Measurements from ENCODE around the gene TREX2.
"Not testable (repeated sequence)": the region's sequence is repeated elsewhere in the genome, so short reads cannot be mapped to it uniquely, and the experiment has no call there.

The TREX2 gene

GRCh38 chrX:153407736-153408135 is 38.1 kb downstream of the TREX2 start:
- DNase-seq (ENCODE audit: low spot score): no peak

- DNase-seq (ENCODE audit: low spot score): no peak
Observed at GRCh38 chrX:153406903-153407302, 39.0 kb downstream of the TREX2 start.

DNA sequence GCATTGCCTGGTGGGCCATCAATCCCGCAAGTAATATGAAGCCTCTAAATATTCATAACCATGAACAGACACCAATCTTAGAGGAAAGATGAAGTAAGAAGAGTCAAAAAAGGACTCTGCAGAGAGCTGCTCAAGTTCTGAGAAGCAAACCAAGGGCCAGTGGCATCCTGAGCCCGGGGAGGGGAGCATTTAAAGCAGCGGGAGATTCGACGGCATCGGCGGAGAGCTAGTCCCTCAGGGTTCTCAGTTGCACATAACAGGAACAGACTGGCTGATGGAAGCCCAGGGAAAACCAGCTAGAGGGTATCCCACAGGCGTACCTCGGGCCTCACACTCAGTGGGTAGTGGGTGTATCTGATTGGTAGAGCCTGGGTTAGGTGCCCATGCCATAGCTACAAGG is 39.8 kb downstream of the TREX2 start:
- DNase-seq (ENCODE audit: low spot score): no peak

DNA sequence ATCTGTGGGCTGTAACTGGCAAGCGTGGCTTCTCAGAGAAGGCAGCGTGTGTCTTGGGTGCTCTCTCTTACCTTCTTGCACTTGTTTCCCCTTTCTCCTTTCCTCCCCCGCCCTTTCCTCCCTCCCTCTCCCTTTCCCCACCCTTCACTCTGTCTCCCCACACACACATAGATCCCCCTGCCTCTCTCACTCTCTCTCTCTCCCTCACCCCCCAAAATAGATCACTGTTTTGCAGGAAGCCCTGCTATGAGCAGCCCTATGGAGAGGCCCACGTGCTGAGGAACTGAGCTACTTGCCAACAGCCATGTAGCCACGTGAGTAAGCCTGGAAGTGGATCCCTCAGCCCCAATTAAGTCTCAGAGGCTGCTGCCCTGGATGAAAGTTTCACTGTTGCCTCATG is 40.4 kb downstream of the TREX2 start:
- DNase-seq (ENCODE audit: low spot score): no peak

- DNase-seq (ENCODE audit: low spot score): not testable (repeated sequence)
Observed at GRCh38 chrX:153404333-153404732, 41.5 kb downstream of the TREX2 start.

DNA sequence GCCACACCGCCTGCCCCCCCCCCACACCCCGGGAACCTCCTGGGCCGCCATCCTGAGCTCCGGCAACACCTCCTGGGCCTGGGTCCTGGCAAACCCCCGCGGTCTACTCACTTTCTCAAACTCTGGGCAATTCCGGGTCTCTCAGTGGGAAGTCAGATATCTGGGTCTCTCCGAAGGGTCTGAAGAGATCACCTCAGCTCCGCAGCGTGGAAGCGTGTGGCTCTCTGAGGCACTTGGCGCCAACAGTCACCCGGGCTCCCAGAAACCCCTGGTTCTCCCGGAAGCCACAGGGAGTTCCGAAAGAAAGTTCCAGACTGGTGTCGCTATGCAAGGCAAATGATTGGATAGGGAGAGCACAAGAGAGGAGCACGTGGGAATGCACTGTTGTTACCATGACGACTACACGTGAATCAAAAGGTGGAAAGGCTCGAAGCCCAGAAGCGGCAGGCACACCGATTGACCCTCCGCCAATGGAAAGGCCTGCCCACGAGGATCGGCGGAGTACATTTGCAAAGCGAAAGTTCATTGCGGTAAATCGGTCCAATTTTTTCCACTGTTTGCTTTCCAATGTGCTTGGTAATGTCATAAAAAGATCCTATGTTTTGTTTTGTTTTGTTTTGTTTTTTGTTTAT is 44.6 kb downstream of the TREX2 start, which contains the start of gene PNMA6E:
PNMA6E (minus strand) TSS at position 218 of the 632 bp plus-strand sequence. CDS start 2,501 bp downstream, outside the sequence.
- no peak for DNase-seq (ENCODE audit: low spot score)

DNA sequence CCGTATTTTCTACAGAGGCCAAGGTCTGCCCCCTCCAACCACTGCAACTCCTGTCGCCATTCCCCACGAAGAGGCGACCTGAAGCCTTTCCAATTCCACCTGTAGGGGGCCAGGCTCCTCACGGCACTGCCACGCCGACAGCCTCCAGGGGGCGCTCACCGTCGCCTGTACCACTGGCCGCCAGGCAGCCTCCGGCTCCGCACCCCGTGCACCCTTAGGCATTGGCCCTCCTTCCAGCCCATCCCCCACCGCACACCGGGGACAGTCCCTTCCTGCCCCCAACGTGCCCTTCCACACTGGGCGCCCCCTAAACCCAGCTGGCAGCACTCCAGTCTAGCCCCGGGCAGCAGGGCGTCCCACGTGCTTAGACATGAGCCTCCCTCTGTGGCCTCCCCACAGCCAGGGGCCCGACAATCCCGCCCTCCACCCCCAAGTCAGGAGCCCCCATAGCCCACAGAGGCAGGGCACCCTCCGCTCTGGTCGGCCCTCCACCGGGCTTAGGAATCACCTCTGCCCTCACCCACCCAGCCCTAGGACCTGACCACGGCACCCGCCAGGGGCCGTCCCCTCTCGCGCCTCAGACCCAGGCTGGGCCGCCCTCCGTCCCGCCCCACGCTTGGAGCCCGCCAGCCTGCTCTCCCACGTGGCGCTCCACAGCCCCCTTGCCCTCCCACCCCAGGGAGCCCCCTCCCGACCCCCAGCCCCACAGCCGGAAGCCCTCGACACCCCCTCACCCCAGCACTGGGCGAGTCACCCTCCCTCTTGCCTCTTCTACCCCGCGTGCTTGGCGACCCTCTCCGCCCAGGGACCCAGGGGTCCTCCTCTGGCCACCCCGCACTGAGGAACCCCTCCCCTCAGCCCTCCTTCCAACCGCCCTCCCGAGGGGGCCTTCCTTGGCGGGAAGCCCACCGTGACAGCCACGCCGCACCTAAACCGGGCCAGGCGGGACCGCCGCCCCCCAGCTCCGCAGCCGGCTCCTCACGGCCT is 45.4 kb downstream of the TREX2 start:
- DNase-seq (ENCODE audit: low spot score): peak; percentile 31

DNA sequence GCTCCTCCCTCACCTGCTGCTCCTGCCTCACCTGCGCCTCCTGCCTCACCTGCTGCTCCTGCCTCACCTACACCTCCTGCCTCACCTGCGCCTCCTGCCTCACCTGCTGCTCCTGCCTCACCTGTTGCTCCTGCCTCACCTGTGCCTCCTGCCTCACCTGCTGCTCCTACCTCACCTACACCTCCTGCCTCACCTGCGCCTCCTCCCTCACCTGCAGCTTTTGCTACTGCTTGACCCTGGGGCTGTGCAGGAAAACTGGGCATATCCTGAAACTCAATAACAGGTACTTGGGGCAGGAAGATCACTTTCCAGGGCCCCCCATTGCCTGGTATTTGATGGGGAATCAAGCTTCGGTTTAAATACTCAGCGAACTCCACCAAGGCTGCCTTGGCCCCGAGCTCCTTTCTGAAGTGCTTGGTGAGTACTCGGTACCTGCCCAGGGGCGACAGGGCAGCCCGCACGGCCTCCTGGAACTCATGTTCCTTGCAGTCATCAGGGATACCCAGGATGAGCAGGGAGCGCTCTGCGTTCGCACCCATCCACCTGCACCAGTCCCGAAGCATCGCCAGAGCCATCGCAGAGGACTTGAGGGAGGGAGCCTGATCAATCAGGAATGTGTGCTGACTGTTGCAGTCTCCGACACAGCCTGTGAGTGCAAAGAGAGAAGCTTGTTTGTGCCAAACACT is 47.4 kb downstream of the TREX2 start:
- DNase-seq (ENCODE audit: low spot score): no peak

DNA sequence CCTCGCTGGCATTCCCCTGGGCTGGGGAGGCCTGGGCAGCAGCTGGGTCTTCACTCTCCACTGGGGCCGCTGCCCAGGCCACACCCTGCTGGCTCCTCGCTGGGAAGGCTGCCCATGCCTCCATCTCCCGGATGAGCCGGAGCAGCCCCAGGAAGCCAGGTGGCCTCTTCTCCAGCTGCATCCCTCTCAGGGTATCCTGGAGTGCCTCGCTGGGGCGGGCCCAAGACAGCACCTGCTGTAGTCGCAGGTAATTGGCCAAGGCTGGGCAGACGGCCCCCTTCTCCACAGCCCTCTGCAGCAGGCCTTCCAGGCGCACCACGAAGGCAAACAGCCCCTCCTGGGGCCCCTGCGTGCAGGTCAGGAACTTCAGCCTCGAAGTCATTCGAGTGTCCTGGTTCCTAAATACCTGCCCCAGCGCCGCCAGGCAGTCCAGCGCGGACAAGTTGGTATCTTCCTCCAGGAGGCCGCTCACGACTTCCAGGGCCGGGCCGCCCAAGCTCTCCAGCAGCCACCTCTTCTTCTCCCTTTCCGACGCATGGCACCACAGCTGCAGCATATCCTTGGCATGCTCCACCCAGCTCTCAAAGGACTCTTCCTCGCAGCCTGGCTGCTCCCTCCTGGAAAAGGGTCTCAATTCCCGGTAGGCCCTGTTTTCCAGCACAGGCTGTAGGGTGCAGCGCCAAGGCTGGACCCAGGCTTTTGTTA is 48.4 kb downstream of the TREX2 start:
- no peak for DNase-seq (ENCODE audit: low spot score)

GRCh38 chrX:153396320-153397195 is 49.3 kb downstream of the TREX2 start:
- no peak for DNase-seq (ENCODE audit: low spot score)

- DNase-seq (ENCODE audit: low spot score): no peak
Observed at GRCh38 chrX:153395613-153396319, 50.1 kb downstream of the TREX2 start.

DNA sequence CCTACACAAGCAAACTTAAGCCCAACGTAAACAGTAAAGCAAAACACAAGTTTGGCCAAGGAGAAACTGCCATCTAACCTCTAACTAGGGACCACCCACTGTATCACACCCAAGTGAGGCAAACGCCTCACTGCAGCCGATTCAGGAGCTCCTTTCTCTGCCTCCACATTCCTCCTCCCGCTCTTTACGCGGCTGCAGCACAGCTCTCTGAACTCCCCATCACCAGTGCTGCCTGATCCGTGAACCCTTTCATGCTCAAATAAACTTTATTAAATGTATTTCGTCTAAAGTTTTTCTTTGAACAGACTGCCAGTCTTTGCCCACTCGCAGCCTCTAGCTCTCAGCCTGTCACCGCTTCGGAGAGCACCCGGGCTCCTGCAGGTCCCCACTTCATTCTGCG is 51.2 kb downstream of the TREX2 start:
- no peak for DNase-seq (ENCODE audit: low spot score)
